ENCODE results near the gene PTS.

GRCh38 chr11:112269139-112269538, 42.9 kb downstream of the PTS start:
- TF ChIP-seq CTCF (IDR thresholded peaks at IDR 0.05) (no peak), EP300 (IDR thresholded peaks at IDR 0.05) (no peak)
